Adrenal gland (tissue), 12 donors: ENCODE measurements around the gene SSBP1. TPM values are rescaled to one million over a fixed set of nuclear protein-coding genes. Genes with fewer than 3 reads are reported as not detected.
"Not testable (repeated sequence)": the region's sequence is repeated elsewhere in the genome, so short reads cannot be mapped to it uniquely, and the experiment has no call there.

ENCODE experiments used
- DNase-seq, 7 donors: peaks; one replicate each; pipeline ENCODE4 v3.0.0-alpha.2; 2019 to 2020
- H3K27ac ChIP-seq, 5 donors: fragments of 200-600 bp; sonication (generic) in 4 of 5; 1 replicate in 3 of 5; 2 replicates in 2 of 5; pipeline versions ENCODE4 v1.5.1 to v1.8.0; 2016 to 2020; ENCODE audit warnings: mild to moderate bottlenecking in 1 of 5
- H3K27me3 ChIP-seq: fragments of 200-600 bp; 2 replicates; pipeline ENCODE4 v1.8.0; 2021
- H3K36me3 ChIP-seq, 2 donors: fragments of 200-600 bp; replicated peaks in 1 of 2; 1 replicate in 1 of 2; 2 replicates in 1 of 2; pipeline versions ENCODE4 v1.5.1 to v1.8.0; 2018 to 2022
- H3K4me1 ChIP-seq, 2 donors: fragments of 200-600 bp; replicated peaks in 1 of 2; 1 replicate in 1 of 2; 2 replicates in 1 of 2; pipeline versions ENCODE4 v1.5.1 to v1.8.0; 2018 to 2021
- H3K4me3 ChIP-seq, 4 donors: fragments of 200-600 bp; sonication (generic) in 3 of 4; one replicate each; pipeline ENCODE4 v1.5.1; 2016 to 2018
- H3K9me3 ChIP-seq, 3 donors: fragments of 200-600 bp; sonication (generic) in 1 of 3; replicated peaks in 1 of 3; 1 replicate in 2 of 3; 2 replicates in 1 of 3; pipeline versions ENCODE4 v1.5.1 to v1.8.0; 2016 to 2021
- POLR2A ChIP-seq, 2 donors: fragments of 450-650 bp; IDR thresholded peaks; one replicate each; pipeline ENCODE4 v1.6.1; 2017; ENCODE audit warnings: antibody characterized with exemption in 2 of 2, mild to moderate bottlenecking in 2 of 2, moderate library complexity in 1 of 2
- WGBS, 4 donors: extraction: QIAGEN DNeasy Blood & Tissue Kit in 2 of 4; methylation state at CpG; one replicate each; pipeline versions ENCODE4 v1.1.5 to v1.1.7; 2013 to 2017; 5-methylcytosine and 5-hydroxymethylcytosine counted together
- intact Hi-C, 2 donors: fragments of 100-400 bp; cut with DNase I; formaldehyde crosslinking; loops; one replicate each; pipeline versions ENCODE4 v1.14.1 to v1.15.0; 2022 to 2023
- polyA plus RNA-seq, 3 donors: library from polyadenylated mRNA; stranded (reverse); fragments of 200-250 nt in 2 of 3; fragments of 350-450 nt in 1 of 3; fragmentation: Illumina TruSeq in 1 of 3; extraction: RNeasy Lipid Tissue Mini Kit (QIAGEN cat#74804) in 1 of 3; gene quantifications; one replicate each; pipeline ENCODE4 v1.2.3, GENCODE V29; 2013 to 2014
- total RNA-seq, 9 donors: library from RNA; depleted of rRNA in 4 of 9; stranded (reverse); fragments of >200 nt in 4 of 9; fragments of 120-200 nt in 1 of 9; fragmentation: NEBNext Ultra II Directional in 1 of 9; extraction: Animal tissue kit (Norgen Biotek cat#: 25700) in 1 of 9; gene quantifications; one replicate each; pipeline versions ENCODE4 v1.1.0 to v1.2.4, GENCODE V29; 2013 to 2023
- TF ChIP-seq, protein P1 (sequence below), 6 experiments: fragments of 450-650 bp in 4 of 6; fragments of 200-600 bp in 2 of 6; sonication (generic) in 1 of 6; IDR thresholded peaks; 1 replicate in 5 of 6; 2 replicates in 1 of 6; pipeline versions ENCODE4 v1.5.1 to v1.8.0; 2016 to 2021; ENCODE audit warnings: antibody characterized with exemption in 6 of 6, mild to moderate bottlenecking in 2 of 6, moderate library complexity in 1 of 6
- donor health status: healthy with polysubstance abuse.
- donor health status: Bipolar disorder and iron deficiency.
- donor health status: DM: yes; HTN: yes; CAD: no.
- donor health status: DM: no; HTN: no; CAD: no.
- donor health status: DM: no; HTN: no; CAD: no.
- donor health status: DM: yes; HTN: yes; CAD: no.

Gene SSBP1
- total and polyA plus RNA-seq, 12 donors, result 87.0 to 316 (median 134) TPM

DNA sequence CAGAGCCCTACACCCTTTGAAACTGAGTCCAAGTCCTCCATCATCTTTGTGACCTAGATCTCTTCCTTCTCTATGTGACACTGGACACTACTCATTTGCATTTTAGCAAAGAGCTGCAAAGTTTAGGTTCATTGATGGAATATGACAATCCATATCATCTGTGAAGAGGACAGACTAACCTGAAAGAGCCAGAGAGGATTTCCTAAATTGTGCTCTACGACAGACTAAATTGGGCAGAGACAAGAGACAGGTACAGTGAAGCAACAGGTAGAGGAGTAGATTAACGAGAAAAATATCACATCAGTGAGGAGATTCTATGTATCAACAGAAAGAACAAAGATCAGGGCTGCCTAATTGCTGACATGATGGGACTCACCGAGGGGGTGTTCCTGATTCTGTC, 25.6 kb downstream of the SSBP1 start, which contains the start of gene TAS2R3:
Gene TAS2R3, plus strand, starts transcription at position 301 of the 400 bp plus-strand sequence. Its CDS starts 62 bp downstream, at position 363.
- Histone ChIP-seq H3K36me3 (peaks cover 0 to 28% of the 10 kb centered on the region in 2 donors), H3K27me3 (no peaks in the 10 kb centered on the region), H3K27ac (no peak within 1 kb of the TSS), H3K9me3 (no peaks in the 10 kb centered on the region), H3K4me1 (no peaks in the 10 kb centered on the region), H3K4me3 (no peak within 1 kb of the TSS)
- no peak for DNase-seq
- TF ChIP-seq, protein P1, sequence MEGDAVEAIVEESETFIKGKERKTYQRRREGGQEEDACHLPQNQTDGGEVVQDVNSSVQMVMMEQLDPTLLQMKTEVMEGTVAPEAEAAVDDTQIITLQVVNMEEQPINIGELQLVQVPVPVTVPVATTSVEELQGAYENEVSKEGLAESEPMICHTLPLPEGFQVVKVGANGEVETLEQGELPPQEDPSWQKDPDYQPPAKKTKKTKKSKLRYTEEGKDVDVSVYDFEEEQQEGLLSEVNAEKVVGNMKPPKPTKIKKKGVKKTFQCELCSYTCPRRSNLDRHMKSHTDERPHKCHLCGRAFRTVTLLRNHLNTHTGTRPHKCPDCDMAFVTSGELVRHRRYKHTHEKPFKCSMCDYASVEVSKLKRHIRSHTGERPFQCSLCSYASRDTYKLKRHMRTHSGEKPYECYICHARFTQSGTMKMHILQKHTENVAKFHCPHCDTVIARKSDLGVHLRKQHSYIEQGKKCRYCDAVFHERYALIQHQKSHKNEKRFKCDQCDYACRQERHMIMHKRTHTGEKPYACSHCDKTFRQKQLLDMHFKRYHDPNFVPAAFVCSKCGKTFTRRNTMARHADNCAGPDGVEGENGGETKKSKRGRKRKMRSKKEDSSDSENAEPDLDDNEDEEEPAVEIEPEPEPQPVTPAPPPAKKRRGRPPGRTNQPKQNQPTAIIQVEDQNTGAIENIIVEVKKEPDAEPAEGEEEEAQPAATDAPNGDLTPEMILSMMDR (IDR thresholded peaks at IDR 0.05), result no peak
- TF ChIP-seq POLR2A (IDR thresholded peaks at IDR 0.05), result no peak
- intact Hi-C loops, result no loop called here
- WGBS, 4 donors, result 85 to 100% (median 98%) methylated on average over 3 of the region's 3 CpGs

DNA sequence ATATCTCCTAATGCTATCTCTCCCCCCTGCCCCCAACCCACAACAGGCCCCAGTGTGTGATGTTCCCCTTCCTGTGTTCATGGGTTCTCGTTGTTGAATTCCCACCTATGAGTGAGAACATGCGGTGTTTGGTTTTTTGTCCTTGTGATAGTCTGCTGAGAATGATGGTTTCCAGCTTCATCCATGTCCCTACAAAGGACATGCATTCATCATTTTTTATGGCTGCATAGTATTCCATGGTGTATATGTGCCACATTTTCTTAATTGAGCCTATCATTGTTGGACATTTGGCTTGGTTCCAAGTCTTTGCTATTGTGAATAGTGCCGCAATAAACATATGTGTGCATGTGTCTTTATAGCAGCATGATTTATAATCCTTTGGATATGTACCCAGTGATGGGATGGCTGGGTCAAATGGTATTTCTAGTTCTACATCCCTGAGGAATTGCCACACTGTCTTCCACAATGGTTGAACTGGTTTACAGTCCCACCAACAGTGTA, 32.0 kb downstream of the SSBP1 start:
- DNase-seq, intact Hi-C loops, H3K27me3 ChIP-seq, H3K36me3 ChIP-seq, H3K4me1 ChIP-seq, H3K4me3 ChIP-seq, H3K9me3 ChIP-seq, H3K27ac ChIP-seq: not testable (repeated sequence)
- 92 to 98% (median 98%) methylated on average over 3 of the region's 3 CpGs for WGBS, 4 donors

DNA sequence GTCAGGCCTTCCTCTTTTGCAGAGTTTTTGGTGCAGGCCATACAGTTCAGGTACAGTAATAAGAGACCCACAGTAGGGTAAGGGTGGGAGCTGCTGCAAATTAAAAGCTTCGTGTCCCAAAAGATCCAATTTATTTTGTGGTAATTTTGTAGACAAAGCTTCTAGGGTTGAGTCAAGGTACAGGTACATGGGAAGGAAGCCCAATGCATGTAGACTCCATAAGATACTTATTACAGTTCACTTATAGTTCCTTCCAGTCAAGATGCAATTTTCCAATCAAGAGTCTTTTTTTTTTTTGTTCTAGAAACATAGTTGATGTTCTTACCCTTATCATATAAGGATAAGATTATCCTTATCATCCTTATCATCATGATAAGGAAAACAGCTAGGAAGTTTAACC, 38.2 kb downstream of the SSBP1 start, which contains the start of gene TAS2R4:
Gene TAS2R4, plus strand, starts transcription at position 301 of the 400 bp plus-strand sequence. CDS start 1,815 bp downstream, outside the sequence.
- 95 to 100% (median 98%) methylated on average over 1 of the region's 1 CpG for WGBS, 4 donors
- intact Hi-C loops, result no loop called here
- H3K27me3 ChIP-seq, result no peaks in the 10 kb centered on the region
- no peaks in the 10 kb centered on the region for H3K4me1 ChIP-seq
- TF ChIP-seq POLR2A (IDR thresholded peaks at IDR 0.05), result no peak
- TF ChIP-seq, protein P1 (IDR thresholded peaks at IDR 0.05), result no peak
- no peak within 1 kb of the TSS for H3K4me3 ChIP-seq
- H3K9me3 ChIP-seq, result no peaks in the 10 kb centered on the region
- no peak within 1 kb of the TSS for H3K27ac ChIP-seq
- no peak for DNase-seq
- peaks cover 0 to 4% of the 10 kb centered on the region in 2 donors for H3K36me3 ChIP-seq

DNA sequence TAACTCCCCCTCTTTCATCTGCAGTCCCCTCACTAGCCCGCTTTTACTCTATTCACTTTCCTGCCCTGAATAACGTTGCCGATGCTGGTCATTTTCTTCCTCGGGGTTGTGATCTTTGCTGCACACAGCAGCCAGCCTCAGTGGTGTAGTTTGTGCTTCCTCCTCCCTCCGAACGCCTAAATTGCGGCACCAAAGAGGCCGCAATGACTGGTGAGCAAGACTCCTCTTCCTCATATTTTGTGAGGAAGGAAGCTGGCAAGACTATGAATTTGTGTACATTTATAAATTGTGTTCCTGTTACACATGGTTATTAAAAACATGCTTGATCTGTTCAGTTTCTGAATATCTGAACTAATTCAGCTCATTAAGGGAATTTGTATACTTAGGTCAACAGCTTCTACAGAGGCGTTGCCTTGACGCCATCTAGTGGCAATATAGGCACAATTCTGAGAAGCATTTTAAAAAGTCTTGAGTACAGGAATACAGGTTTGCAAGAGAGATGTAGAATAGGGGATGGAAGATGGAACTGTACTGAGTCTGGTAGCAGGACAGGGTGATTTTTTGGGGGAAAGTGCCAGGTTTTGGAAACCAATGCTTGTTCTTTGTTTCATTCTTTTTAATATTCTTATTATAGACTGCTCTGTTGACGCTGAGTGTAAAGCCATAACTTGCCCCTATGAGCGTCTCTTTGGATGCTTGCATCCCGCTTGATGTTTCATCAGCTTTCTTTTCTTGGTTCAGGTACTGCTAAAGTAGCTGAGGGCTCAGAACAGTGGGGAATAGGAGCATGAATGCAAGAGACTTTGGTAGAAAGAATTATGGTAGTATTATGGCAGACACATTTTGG, 47.8 kb downstream of the SSBP1 start:
- intact Hi-C loops, result no loop called here
- H3K4me3 ChIP-seq, result no peak overlapping the region
- no peak overlapping the region for H3K27ac ChIP-seq
- TF ChIP-seq POLR2A (IDR thresholded peaks at IDR 0.05), result no peak
- TF ChIP-seq, protein P1 (IDR thresholded peaks at IDR 0.05), result peak; percentile 35 to 73 (median 66)
- H3K27me3 ChIP-seq, result no peaks in the 10 kb centered on the region
- no peaks in the 10 kb centered on the region for H3K9me3 ChIP-seq
- 63 to 69% (median 66%) methylated on average over 13 of the region's 13 CpGs for WGBS, 4 donors
- peak; percentile 18 to 57 (median 30) for DNase-seq
- H3K36me3 ChIP-seq, result no peaks in the 10 kb centered on the region
- H3K4me1 ChIP-seq, result no peaks in the 10 kb centered on the region
